GM12892 (cell line): ENCODE data around the gene ZNF488.

Experiments used
- DNase-seq: peaks from one replicate; pipeline ENCODE4 v3.0.0; 2011; ENCODE audit not compliant: insufficient read length
- FAIRE-seq: peaks from 2 replicates; lab custom pipeline; 2011; peaks lifted over from hg19 to GRCh38; lab: Jason Lieb, UNC
- POLR2A ChIP-seq: IDR thresholded peaks from 2 replicates; pipeline ENCODE4 v1.6.1; 2011; ENCODE audit warnings: low read depth, low read length, control low read depth
- POLR2AphosphoS5 ChIP-seq: IDR thresholded peaks from 2 replicates; pipeline ENCODE4 v1.6.1; 2011; ENCODE audit warnings: low read depth, low read length, control low read depth
- TAF1 ChIP-seq: IDR thresholded peaks from 2 replicates; pipeline ENCODE4 v1.6.1; 2011; ENCODE audit warnings: low read depth, mild to moderate bottlenecking, control low read depth, low read length, borderline replicate concordance

ZNF488 gene

GRCh38 chr10:47339186-47339735 lies 44.8 kb downstream of the ZNF488 start:
- TF ChIP-seq POLR2AphosphoS5 (no peak), TAF1 (no peak), POLR2A (no peak)
- no peak for FAIRE-seq

GRCh38 chr10:47337310-47337709 lies 46.8 kb downstream of the ZNF488 start:
- FAIRE-seq (no peak), DNase-seq (no peak)
- TF ChIP-seq POLR2A (no peak), TAF1 (no peak), POLR2AphosphoS5 (no peak)

More at GRCh38 chr10:47339186-47339735, 44.8 kb downstream of the ZNF488 start:
- DNase-seq = no peak

- DNase-seq (no peak), FAIRE-seq (no peak)
These were observed 47.5 kb downstream of the ZNF488 start for GRCh38 chr10:47336387-47337134.

GRCh38 chr10:47335906-47336305 lies 48.2 kb downstream of the ZNF488 start:
- FAIRE-seq (no peak), DNase-seq (no peak)
- TF ChIP-seq POLR2A = no peak
- TF ChIP-seq POLR2AphosphoS5 = no peak
- TF ChIP-seq TAF1 = no peak

More at GRCh38 chr10:47336387-47337134, 47.5 kb downstream of the ZNF488 start:
- no peak for TF ChIP-seq POLR2AphosphoS5
- no peak for TF ChIP-seq POLR2A
- no peak for TF ChIP-seq TAF1

- DNase-seq (no peak), FAIRE-seq (no peak)
- TF ChIP-seq POLR2AphosphoS5 = no peak
- TF ChIP-seq POLR2A = no peak
- no peak for TF ChIP-seq TAF1
These were observed 49.4 kb downstream of the ZNF488 start for GRCh38 chr10:47334466-47335295.

- TF ChIP-seq POLR2AphosphoS5 (no peak), TAF1 (no peak), POLR2A (no peak)
- no peak for FAIRE-seq
- DNase-seq = no peak
These were observed 50.6 kb downstream of the ZNF488 start for GRCh38 chr10:47333532-47333931.

- no peak for TF ChIP-seq POLR2AphosphoS5
- no peak for TF ChIP-seq TAF1
- no peak for TF ChIP-seq POLR2A
- FAIRE-seq (no peak), DNase-seq (no peak)
These were observed 51.1 kb downstream of the ZNF488 start for GRCh38 chr10:47332946-47333345.

- no peak for DNase-seq
- no peak for TF ChIP-seq TAF1
- no peak for TF ChIP-seq POLR2AphosphoS5
- TF ChIP-seq POLR2A = no peak
- no peak for FAIRE-seq
These were observed 51.7 kb downstream of the ZNF488 start for GRCh38 chr10:47332371-47332770.

- DNase-seq (no peak), FAIRE-seq (no peak)
These were observed 52.1 kb downstream of the ZNF488 start for GRCh38 chr10:47331954-47332353.

GRCh38 chr10:47331491-47331890 lies 52.6 kb downstream of the ZNF488 start:
- FAIRE-seq = no peak
- TF ChIP-seq POLR2A (no peak), POLR2AphosphoS5 (no peak), TAF1 (no peak)

More at GRCh38 chr10:47331954-47332353, 52.1 kb downstream of the ZNF488 start:
- TF ChIP-seq POLR2AphosphoS5 = no peak
- no peak for TF ChIP-seq TAF1
- no peak for TF ChIP-seq POLR2A

GRCh38 chr10:47330804-47331203 lies 53.3 kb downstream of the ZNF488 start:
- TF ChIP-seq POLR2AphosphoS5 (no peak), POLR2A (no peak), TAF1 (no peak)
- FAIRE-seq (no peak), DNase-seq (no peak)

More at GRCh38 chr10:47331491-47331890, 52.6 kb downstream of the ZNF488 start:
- DNase-seq = no peak

- no peak for DNase-seq
- TF ChIP-seq POLR2AphosphoS5 = no peak
- no peak for TF ChIP-seq TAF1
- TF ChIP-seq POLR2A = no peak
- no peak for FAIRE-seq
These were observed 53.7 kb downstream of the ZNF488 start for GRCh38 chr10:47330366-47330765.
